Measurements from ENCODE around the gene FRMD4B.

The FRMD4B gene

GRCh38 chr3:69419276-69419675 lies 33.4 kb upstream of the FRMD4B start:
- Histone ChIP-seq H3K9ac (ENCODE audit: low read length) (no peak overlapping the region), H3K27ac (ENCODE audit: low read depth, low read length) (no peak overlapping the region), H3K36me3 (ENCODE audit: insufficient read depth, low read length) (no peaks in the 10 kb centered on the region), H3K9me3 (ENCODE audit: low read length) (no peaks in the 10 kb centered on the region), H3K4me1 (ENCODE audit: insufficient read depth, low read length) (no peaks in the 10 kb centered on the region), H3K4me3 (ENCODE audit: low read depth in 1 of 2, low read length in 2 of 2) (no peak overlapping the region), H3K27me3 (ENCODE audit: control insufficient read depth in 1 of 2, insufficient read depth in 2 of 2, low read length in 2 of 2) (no peaks in the 10 kb centered on the region)

GRCh38 chr3:69417541-69418078 lies 31.7 kb upstream of the FRMD4B start:
- H3K4me1 ChIP-seq (ENCODE audit: insufficient read depth, low read length), result no peaks in the 10 kb centered on the region
- no peaks in the 10 kb centered on the region for H3K9me3 ChIP-seq (ENCODE audit: low read length)
- no peak overlapping the region for H3K4me3 ChIP-seq (ENCODE audit: low read depth in 1 of 2, low read length in 2 of 2)
- H3K27ac ChIP-seq (ENCODE audit: low read depth, low read length), result no peak overlapping the region
- H3K9ac ChIP-seq (ENCODE audit: low read length), result no peak overlapping the region
- no peaks in the 10 kb centered on the region for H3K36me3 ChIP-seq (ENCODE audit: insufficient read depth, low read length)
- H3K27me3 ChIP-seq (ENCODE audit: control insufficient read depth in 1 of 2, insufficient read depth in 2 of 2, low read length in 2 of 2), result no peaks in the 10 kb centered on the region

GRCh38 chr3:69413551-69414207 lies 27.8 kb upstream of the FRMD4B start:
- Histone ChIP-seq H3K27me3 (ENCODE audit: control insufficient read depth in 1 of 2, insufficient read depth in 2 of 2, low read length in 2 of 2) (no peaks in the 10 kb centered on the region), H3K9ac (ENCODE audit: low read length) (no peak overlapping the region), H3K4me3 (ENCODE audit: low read depth in 1 of 2, low read length in 2 of 2) (no peak overlapping the region), H3K27ac (ENCODE audit: low read depth, low read length) (no peak overlapping the region), H3K4me1 (ENCODE audit: insufficient read depth, low read length) (no peaks in the 10 kb centered on the region), H3K36me3 (ENCODE audit: insufficient read depth, low read length) (no peaks in the 10 kb centered on the region), H3K9me3 (ENCODE audit: low read length) (no peaks in the 10 kb centered on the region)

- no peak overlapping the region for H3K27ac ChIP-seq (ENCODE audit: low read depth, low read length)
- no peak overlapping the region for H3K9ac ChIP-seq (ENCODE audit: low read length)
These were observed 25.5 kb upstream of the FRMD4B start for GRCh38 chr3:69411346-69411745.

GRCh38 chr3:69410301-69410700 lies 24.4 kb upstream of the FRMD4B start:
- Histone ChIP-seq H3K27me3 (ENCODE audit: control insufficient read depth in 1 of 2, insufficient read depth in 2 of 2, low read length in 2 of 2) (no peaks in the 10 kb centered on the region), H3K9ac (ENCODE audit: low read length) (no peak overlapping the region), H3K9me3 (ENCODE audit: low read length) (no peaks in the 10 kb centered on the region), H3K36me3 (ENCODE audit: insufficient read depth, low read length) (no peaks in the 10 kb centered on the region), H3K4me3 (ENCODE audit: low read depth in 1 of 2, low read length in 2 of 2) (no peak overlapping the region), H3K4me1 (ENCODE audit: insufficient read depth, low read length) (no peaks in the 10 kb centered on the region), H3K27ac (ENCODE audit: low read depth, low read length) (no peak overlapping the region)

More at GRCh38 chr3:69411346-69411745, 25.5 kb upstream of the FRMD4B start:
- no peaks in the 10 kb centered on the region for H3K36me3 ChIP-seq (ENCODE audit: insufficient read depth, low read length)
- no peaks in the 10 kb centered on the region for H3K27me3 ChIP-seq (ENCODE audit: control insufficient read depth in 1 of 2, insufficient read depth in 2 of 2, low read length in 2 of 2)
- H3K4me1 ChIP-seq (ENCODE audit: insufficient read depth, low read length), result no peaks in the 10 kb centered on the region
- no peak overlapping the region for H3K4me3 ChIP-seq (ENCODE audit: low read depth in 1 of 2, low read length in 2 of 2)
- no peaks in the 10 kb centered on the region for H3K9me3 ChIP-seq (ENCODE audit: low read length)

GRCh38 chr3:69409831-69410230 lies 23.9 kb upstream of the FRMD4B start:
- Histone ChIP-seq H3K9me3 (ENCODE audit: low read length) (no peaks in the 10 kb centered on the region), H3K9ac (ENCODE audit: low read length) (no peak overlapping the region), H3K4me1 (ENCODE audit: insufficient read depth, low read length) (no peaks in the 10 kb centered on the region), H3K27ac (ENCODE audit: low read depth, low read length) (no peak overlapping the region), H3K27me3 (ENCODE audit: control insufficient read depth in 1 of 2, insufficient read depth in 2 of 2, low read length in 2 of 2) (no peaks in the 10 kb centered on the region), H3K4me3 (ENCODE audit: low read depth in 1 of 2, low read length in 2 of 2) (no peak overlapping the region), H3K36me3 (ENCODE audit: insufficient read depth, low read length) (no peaks in the 10 kb centered on the region)

- Histone ChIP-seq H3K27me3 (ENCODE audit: control insufficient read depth in 1 of 2, insufficient read depth in 2 of 2, low read length in 2 of 2) (no peaks in the 10 kb centered on the region), H3K27ac (ENCODE audit: low read depth, low read length) (no peak overlapping the region), H3K4me1 (ENCODE audit: insufficient read depth, low read length) (no peaks in the 10 kb centered on the region), H3K4me3 (ENCODE audit: low read depth in 1 of 2, low read length in 2 of 2) (no peak overlapping the region), H3K9me3 (ENCODE audit: low read length) (no peaks in the 10 kb centered on the region), H3K9ac (ENCODE audit: low read length) (no peak overlapping the region), H3K36me3 (ENCODE audit: insufficient read depth, low read length) (no peaks in the 10 kb centered on the region)
These were observed 23.1 kb upstream of the FRMD4B start for GRCh38 chr3:69409011-69409410.

GRCh38 chr3:69408542-69408941 lies 22.7 kb upstream of the FRMD4B start:
- Histone ChIP-seq H3K9ac (ENCODE audit: low read length) (no peak overlapping the region), H3K27ac (ENCODE audit: low read depth, low read length) (no peak overlapping the region), H3K36me3 (ENCODE audit: insufficient read depth, low read length) (no peaks in the 10 kb centered on the region), H3K9me3 (ENCODE audit: low read length) (no peaks in the 10 kb centered on the region), H3K27me3 (ENCODE audit: control insufficient read depth in 1 of 2, insufficient read depth in 2 of 2, low read length in 2 of 2) (no peaks in the 10 kb centered on the region), H3K4me3 (ENCODE audit: low read depth in 1 of 2, low read length in 2 of 2) (no peak overlapping the region), H3K4me1 (ENCODE audit: insufficient read depth, low read length) (no peaks in the 10 kb centered on the region)

- Histone ChIP-seq H3K27ac (ENCODE audit: low read depth, low read length) (no peak overlapping the region), H3K9me3 (ENCODE audit: low read length) (no peaks in the 10 kb centered on the region), H3K9ac (ENCODE audit: low read length) (no peak overlapping the region), H3K36me3 (ENCODE audit: insufficient read depth, low read length) (no peaks in the 10 kb centered on the region), H3K27me3 (ENCODE audit: control insufficient read depth in 1 of 2, insufficient read depth in 2 of 2, low read length in 2 of 2) (no peaks in the 10 kb centered on the region), H3K4me1 (ENCODE audit: insufficient read depth, low read length) (no peaks in the 10 kb centered on the region), H3K4me3 (ENCODE audit: low read depth in 1 of 2, low read length in 2 of 2) (no peak overlapping the region)
These were observed 22.0 kb upstream of the FRMD4B start for GRCh38 chr3:69407908-69408307.

GRCh38 chr3:69406163-69406562 lies 20.3 kb upstream of the FRMD4B start:
- Histone ChIP-seq H3K27ac (ENCODE audit: low read depth, low read length) (no peak overlapping the region), H3K4me3 (ENCODE audit: low read depth in 1 of 2, low read length in 2 of 2) (no peak overlapping the region), H3K36me3 (ENCODE audit: insufficient read depth, low read length) (no peaks in the 10 kb centered on the region), H3K27me3 (ENCODE audit: control insufficient read depth in 1 of 2, insufficient read depth in 2 of 2, low read length in 2 of 2) (no peaks in the 10 kb centered on the region), H3K4me1 (ENCODE audit: insufficient read depth, low read length) (no peaks in the 10 kb centered on the region), H3K9me3 (ENCODE audit: low read length) (no peaks in the 10 kb centered on the region), H3K9ac (ENCODE audit: low read length) (no peak overlapping the region)

GRCh38 chr3:69405067-69405466 lies 19.2 kb upstream of the FRMD4B start:
- Histone ChIP-seq H3K9ac (ENCODE audit: low read length) (no peak overlapping the region), H3K4me3 (ENCODE audit: low read depth in 1 of 2, low read length in 2 of 2) (no peak overlapping the region), H3K27ac (ENCODE audit: low read depth, low read length) (no peak overlapping the region), H3K9me3 (ENCODE audit: low read length) (no peaks in the 10 kb centered on the region), H3K27me3 (ENCODE audit: control insufficient read depth in 1 of 2, insufficient read depth in 2 of 2, low read length in 2 of 2) (no peaks in the 10 kb centered on the region), H3K36me3 (ENCODE audit: insufficient read depth, low read length) (no peaks in the 10 kb centered on the region), H3K4me1 (ENCODE audit: insufficient read depth, low read length) (no peaks in the 10 kb centered on the region)

- H3K4me3 ChIP-seq (ENCODE audit: low read depth in 1 of 2, low read length in 2 of 2), result no peak overlapping the region
- H3K27ac ChIP-seq (ENCODE audit: low read depth, low read length), result no peak overlapping the region
- H3K9me3 ChIP-seq (ENCODE audit: low read length), result no peaks in the 10 kb centered on the region
- no peak overlapping the region for H3K9ac ChIP-seq (ENCODE audit: low read length)
- no peaks in the 10 kb centered on the region for H3K4me1 ChIP-seq (ENCODE audit: insufficient read depth, low read length)
- no peaks in the 10 kb centered on the region for H3K27me3 ChIP-seq (ENCODE audit: control insufficient read depth in 1 of 2, insufficient read depth in 2 of 2, low read length in 2 of 2)
- H3K36me3 ChIP-seq (ENCODE audit: insufficient read depth, low read length), result no peaks in the 10 kb centered on the region
These were observed 17.6 kb upstream of the FRMD4B start for GRCh38 chr3:69403454-69403853.

Data from muscle layer of colon (tissue), 2 donors.